ENCODE results near the gene FER.

Gene FER

DNA sequence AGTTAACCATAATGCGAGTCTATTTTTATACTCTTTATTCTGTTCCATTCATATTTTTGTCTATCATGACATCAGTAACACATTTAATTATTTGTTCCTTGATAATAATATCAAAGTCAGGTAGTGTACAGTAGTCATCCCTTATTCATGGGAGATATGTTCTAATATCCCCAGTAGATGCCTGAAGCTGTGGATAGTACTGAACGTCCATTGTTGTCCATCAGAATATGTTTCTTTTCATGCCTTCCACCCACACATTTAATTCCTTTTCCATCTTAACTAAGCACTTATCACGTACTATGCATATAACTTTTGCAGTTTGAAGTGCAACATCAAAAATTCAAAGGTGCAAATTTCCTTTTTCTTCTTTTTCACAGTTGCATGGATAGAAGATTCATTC, 53.6 kb downstream of the FER start:
- no peak for TF ChIP-seq ZFX (IDR thresholded peaks at IDR 0.05)
- TF ChIP-seq, protein P1, sequence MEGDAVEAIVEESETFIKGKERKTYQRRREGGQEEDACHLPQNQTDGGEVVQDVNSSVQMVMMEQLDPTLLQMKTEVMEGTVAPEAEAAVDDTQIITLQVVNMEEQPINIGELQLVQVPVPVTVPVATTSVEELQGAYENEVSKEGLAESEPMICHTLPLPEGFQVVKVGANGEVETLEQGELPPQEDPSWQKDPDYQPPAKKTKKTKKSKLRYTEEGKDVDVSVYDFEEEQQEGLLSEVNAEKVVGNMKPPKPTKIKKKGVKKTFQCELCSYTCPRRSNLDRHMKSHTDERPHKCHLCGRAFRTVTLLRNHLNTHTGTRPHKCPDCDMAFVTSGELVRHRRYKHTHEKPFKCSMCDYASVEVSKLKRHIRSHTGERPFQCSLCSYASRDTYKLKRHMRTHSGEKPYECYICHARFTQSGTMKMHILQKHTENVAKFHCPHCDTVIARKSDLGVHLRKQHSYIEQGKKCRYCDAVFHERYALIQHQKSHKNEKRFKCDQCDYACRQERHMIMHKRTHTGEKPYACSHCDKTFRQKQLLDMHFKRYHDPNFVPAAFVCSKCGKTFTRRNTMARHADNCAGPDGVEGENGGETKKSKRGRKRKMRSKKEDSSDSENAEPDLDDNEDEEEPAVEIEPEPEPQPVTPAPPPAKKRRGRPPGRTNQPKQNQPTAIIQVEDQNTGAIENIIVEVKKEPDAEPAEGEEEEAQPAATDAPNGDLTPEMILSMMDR (conservative IDR thresholded peaks at IDR 0.05) = no peak
- H3K27ac ChIP-seq = no peak overlapping the region

DNA sequence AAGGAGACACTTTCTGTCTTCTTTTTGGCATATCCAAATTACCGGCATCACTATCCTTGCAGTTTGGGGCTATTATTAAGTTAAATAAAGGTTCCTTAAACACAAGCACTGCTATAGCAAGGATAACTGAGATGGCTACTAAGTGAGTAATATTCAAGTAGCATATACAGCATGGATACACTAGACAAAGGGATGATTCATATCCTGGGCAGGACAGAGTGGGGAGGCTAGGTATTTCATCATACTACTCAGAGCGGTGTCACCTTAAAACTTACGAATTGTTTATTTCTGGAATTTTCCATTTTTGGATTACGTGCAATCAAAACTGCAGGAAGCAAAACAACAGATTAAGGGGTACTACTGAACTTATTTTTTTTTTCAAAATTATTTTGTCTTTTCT, 54.1 kb downstream of the FER start:
- TF ChIP-seq, protein P1 (conservative IDR thresholded peaks at IDR 0.05) = no peak
- TF ChIP-seq ZFX (IDR thresholded peaks at IDR 0.05) = no peak
- H3K27ac ChIP-seq = no peak overlapping the region

DNA sequence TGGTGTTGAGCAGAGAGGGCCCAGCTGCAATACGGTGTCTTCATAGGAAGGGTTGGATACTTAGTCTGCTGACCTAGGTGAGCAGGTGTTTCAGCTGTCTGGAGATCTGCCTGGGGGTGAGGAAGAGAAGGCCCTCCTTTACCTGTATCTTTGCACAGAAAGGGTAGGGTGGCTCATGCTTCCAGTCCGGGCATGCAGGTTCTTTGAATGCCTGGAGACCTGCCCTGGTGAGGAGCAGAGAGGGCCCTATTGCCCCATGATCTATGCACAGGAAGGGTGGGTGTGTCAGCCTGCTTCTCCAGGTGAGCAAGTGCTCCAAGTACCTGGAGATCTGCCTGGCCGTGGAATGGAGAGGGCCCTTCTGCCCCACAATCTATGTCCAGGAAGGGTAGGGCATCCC, 63.0 kb downstream of the FER start:
- H3K27ac ChIP-seq = no peak overlapping the region

DNA sequence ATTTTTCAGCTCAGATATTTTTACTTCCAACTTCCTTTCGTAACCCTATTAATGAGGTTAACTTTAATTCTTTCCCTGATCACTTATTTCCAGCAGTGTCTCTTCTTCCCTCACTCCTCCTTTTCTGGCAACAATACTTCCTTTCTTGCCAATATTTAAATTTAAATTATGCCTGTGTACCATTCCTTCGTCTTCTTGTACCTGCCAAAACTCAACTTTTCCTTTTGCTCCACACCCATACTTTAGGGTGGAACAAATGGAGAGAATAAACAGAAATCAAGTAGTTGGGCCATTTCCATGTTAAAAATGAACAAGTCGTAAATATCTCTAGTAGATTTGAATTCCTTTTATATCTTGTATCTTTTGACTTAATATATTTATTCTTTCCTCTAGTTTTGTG, 66.0 kb downstream of the FER start:
- TF ChIP-seq ZFX (IDR thresholded peaks at IDR 0.05) = no peak
- TF ChIP-seq, protein P1 (conservative IDR thresholded peaks at IDR 0.05) = no peak
- H3K27ac ChIP-seq = no peak overlapping the region

More for the DNA sequence above, 63.0 kb downstream of the FER start:
- TF ChIP-seq ZFX (IDR thresholded peaks at IDR 0.05) = no peak
- TF ChIP-seq, protein P1 (conservative IDR thresholded peaks at IDR 0.05) = no peak

DNA sequence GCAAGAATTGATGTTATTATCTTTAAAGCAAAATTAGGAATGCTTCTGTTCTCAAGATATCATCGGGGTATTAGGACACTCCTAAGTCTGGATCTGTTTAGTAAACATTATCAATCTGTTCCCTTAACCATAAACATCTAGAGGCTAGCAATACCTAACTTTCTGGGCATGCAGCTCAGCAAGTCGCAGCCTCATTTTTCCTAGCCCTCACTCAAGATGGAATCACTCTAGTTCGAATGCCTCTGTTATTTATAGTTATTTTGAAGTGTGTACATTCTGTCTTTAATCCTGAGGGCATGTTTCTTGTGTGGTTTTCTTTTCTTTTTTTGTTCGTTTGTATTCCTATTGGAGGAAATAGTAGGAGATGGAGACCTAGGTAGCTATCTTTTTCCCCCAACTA, 66.9 kb downstream of the FER start:
- H3K27ac ChIP-seq = no peak overlapping the region
- TF ChIP-seq, protein P1 (conservative IDR thresholded peaks at IDR 0.05) = no peak
- TF ChIP-seq ZFX (IDR thresholded peaks at IDR 0.05) = no peak

DNA sequence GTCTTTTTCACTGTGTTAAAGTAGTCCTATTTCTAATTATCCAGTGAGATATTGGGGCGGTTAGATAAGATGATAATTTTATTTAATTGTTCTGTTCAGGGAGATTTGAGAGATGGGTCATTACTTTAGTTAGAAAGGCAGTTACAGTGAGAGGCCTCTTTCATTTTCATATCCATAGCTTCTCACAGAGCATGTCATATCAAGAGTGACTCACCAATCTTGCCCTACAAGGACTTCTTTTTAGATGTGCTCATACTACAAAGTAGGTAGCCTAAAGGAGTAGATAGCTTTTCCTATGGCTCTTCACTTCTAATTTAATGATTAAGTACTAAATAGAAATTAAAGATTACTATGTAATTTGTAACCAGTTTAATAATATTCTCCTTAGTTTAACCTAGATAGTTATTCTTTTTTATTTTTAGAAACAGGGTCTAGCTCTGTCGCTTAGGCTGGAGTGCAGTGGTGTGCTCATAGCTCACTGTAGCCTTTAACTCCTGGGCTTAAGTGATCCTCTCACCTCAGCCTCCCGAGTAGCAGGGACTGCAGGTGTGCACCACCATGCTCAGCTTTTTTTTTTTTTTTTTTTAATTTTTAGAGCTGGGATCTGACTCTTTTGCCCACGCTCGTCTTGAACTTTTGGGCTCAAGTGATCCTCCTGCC, 71.0 kb downstream of the FER start:
- no peak for TF ChIP-seq ZFX (IDR thresholded peaks at IDR 0.05)
- TF ChIP-seq, protein P1 (conservative IDR thresholded peaks at IDR 0.05) = no peak

DNA sequence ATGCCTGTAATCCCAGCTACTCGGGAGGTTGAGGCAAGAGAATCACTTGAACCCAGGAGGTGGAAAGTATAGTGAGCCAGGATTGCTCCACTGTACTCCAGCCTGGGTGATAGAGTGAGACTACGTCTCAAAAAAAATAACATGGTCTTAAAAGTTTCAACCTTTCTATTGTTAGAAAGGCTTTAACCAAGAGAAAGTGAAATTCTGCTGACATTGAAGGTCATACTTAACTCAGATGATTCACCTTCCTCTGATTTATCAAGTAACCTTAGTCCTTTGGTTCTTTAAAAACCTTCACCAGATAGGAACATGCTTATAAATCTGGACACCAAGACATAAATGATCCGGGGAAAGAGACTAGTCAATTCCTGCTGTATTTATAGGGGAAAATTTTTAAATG, 73.3 kb downstream of the FER start:
- H3K27ac ChIP-seq = no peak overlapping the region
- TF ChIP-seq, protein P1 (conservative IDR thresholded peaks at IDR 0.05) = no peak
- TF ChIP-seq ZFX (IDR thresholded peaks at IDR 0.05) = no peak

More for the DNA sequence above, 71.0 kb downstream of the FER start:
- H3K27ac ChIP-seq = no peak overlapping the region
